ENCODE measurements around the gene FALEC.
A peak's percentile ranks its signal among the peaks of the same experiment; 100 is the strongest.

FALEC gene

GRCh38 chr1:150548324-150548631 lies 32.7 kb downstream of the FALEC start:
- peak overlapping the region; percentile 89 for H3K4me2 ChIP-seq (ENCODE audit: low read length)
- no peak overlapping the region for H4K8ac ChIP-seq (ENCODE audit: low read depth, low read length)
- H3K56ac ChIP-seq (ENCODE audit: low read length): peak overlapping the region; percentile 88
- H2BK5ac ChIP-seq (ENCODE audit: low read length): no peak overlapping the region
- H3K27me3 ChIP-seq (ENCODE audit: insufficient read depth, low read length, poor library complexity): no peaks in the 10 kb centered on the region
- H3K18ac ChIP-seq (ENCODE audit: low read length): peak overlapping the region; percentile 29
- H3K9ac ChIP-seq (ENCODE audit: low read length): peak overlapping the region; percentile 76
- no peaks in the 10 kb centered on the region for H3K4me1 ChIP-seq (ENCODE audit: control insufficient read depth, low read depth, low read length)
- H3K4ac ChIP-seq (ENCODE audit: low read depth, low read length): no peak overlapping the region
- H3K79me2 ChIP-seq (ENCODE audit: control insufficient read depth, insufficient read depth, low read length): no peaks in the 10 kb centered on the region
- no peak overlapping the region for H4K5ac ChIP-seq (ENCODE audit: low read length)
- H3K27ac ChIP-seq (ENCODE audit: low read depth, low read length): no peak overlapping the region
- H3K79me1 ChIP-seq (ENCODE audit: low read length): no peaks in the 10 kb centered on the region
- no peak for DNase-seq
- H3K4me3 ChIP-seq (ENCODE audit: low read length): no peak overlapping the region
- no peak overlapping the region for H2BK120ac ChIP-seq (ENCODE audit: low read depth, low read length)
- no peaks in the 10 kb centered on the region for H3K36me3 ChIP-seq (ENCODE audit: control insufficient read depth, insufficient read depth, low read length)
- H3K23ac ChIP-seq (ENCODE audit: low read length): no peak overlapping the region
- H2AK5ac ChIP-seq (ENCODE audit: low read length): no peak overlapping the region
- no peak overlapping the region for H2BK15ac ChIP-seq (replicated peaks; ENCODE audit: low read depth)
- WGBS (ENCODE audit: extremely low coverage, insufficient coverage, low lambda C conversion rate): no CpG with 5 or more reads among the region's 4 CpGs

GRCh38 chr1:150548632-150549495 lies 33.3 kb downstream of the FALEC start, which contains the start of gene ADAMTSL4:
Gene ADAMTSL4, plus strand, starts transcription at chr1:150549408. Its CDS starts 2,881 bp downstream, at chr1:150552289.
- H3K27ac ChIP-seq (ENCODE audit: low read depth, low read length): peak within 1 kb of the TSS; percentile 52
- H3K79me1 ChIP-seq (ENCODE audit: low read length): no peaks in the 10 kb centered on the region
- no peak within 1 kb of the TSS for H4K8ac ChIP-seq (ENCODE audit: low read depth, low read length)
- no peak within 1 kb of the TSS for H2BK5ac ChIP-seq (ENCODE audit: low read length)
- H3K27me3 ChIP-seq (ENCODE audit: insufficient read depth, low read length, poor library complexity): no peaks in the 10 kb centered on the region
- H3K23ac ChIP-seq (ENCODE audit: low read length): peak within 1 kb of the TSS; percentile 80
- peak within 1 kb of the TSS; percentile 88 for H3K56ac ChIP-seq (ENCODE audit: low read length)
- H3K9ac ChIP-seq (ENCODE audit: low read length): peak within 1 kb of the TSS; percentile 76
- no peak within 1 kb of the TSS for H3K4ac ChIP-seq (ENCODE audit: low read depth, low read length)
- H2AK5ac ChIP-seq (ENCODE audit: low read length): no peak within 1 kb of the TSS
- H4K5ac ChIP-seq (ENCODE audit: low read length): no peak within 1 kb of the TSS
- peak within 1 kb of the TSS; percentile 89 for H3K4me2 ChIP-seq (ENCODE audit: low read length)
- H2BK15ac ChIP-seq (replicated peaks; ENCODE audit: low read depth): no peak within 1 kb of the TSS
- no peaks in the 10 kb centered on the region for H3K4me1 ChIP-seq (ENCODE audit: control insufficient read depth, low read depth, low read length)
- no peaks in the 10 kb centered on the region for H3K36me3 ChIP-seq (ENCODE audit: control insufficient read depth, insufficient read depth, low read length)
- H3K18ac ChIP-seq (ENCODE audit: low read length): peak within 1 kb of the TSS; percentile 29
- DNase-seq: peak; percentile 88
- H2BK120ac ChIP-seq (ENCODE audit: low read depth, low read length): no peak within 1 kb of the TSS
- H3K4me3 ChIP-seq (ENCODE audit: low read length): no peak within 1 kb of the TSS
- no CpG with 5 or more reads among the region's 91 CpGs for WGBS (ENCODE audit: extremely low coverage, insufficient coverage, low lambda C conversion rate)
- no peaks in the 10 kb centered on the region for H3K79me2 ChIP-seq (ENCODE audit: control insufficient read depth, insufficient read depth, low read length)

- H3K4me1 ChIP-seq (ENCODE audit: control insufficient read depth, low read depth, low read length): no peaks in the 10 kb centered on the region
- no CpG with 5 or more reads among the region's 43 CpGs for WGBS (ENCODE audit: extremely low coverage, insufficient coverage, low lambda C conversion rate)
Measured at GRCh38 chr1:150549496-150550221, 34.1 kb downstream of the FALEC start.

GRCh38 chr1:150550222-150551050 lies 34.9 kb downstream of the FALEC start:
- H4K5ac ChIP-seq (ENCODE audit: low read length): no peak overlapping the region
- no peak overlapping the region for H3K4me3 ChIP-seq (ENCODE audit: low read length)
- H3K4ac ChIP-seq (ENCODE audit: low read depth, low read length): no peak overlapping the region
- no peaks in the 10 kb centered on the region for H3K4me1 ChIP-seq (ENCODE audit: control insufficient read depth, low read depth, low read length)
- no peaks in the 10 kb centered on the region for H3K27me3 ChIP-seq (ENCODE audit: insufficient read depth, low read length, poor library complexity)
- H2AK5ac ChIP-seq (ENCODE audit: low read length): no peak overlapping the region
- H3K9ac ChIP-seq (ENCODE audit: low read length): no peak overlapping the region
- no peaks in the 10 kb centered on the region for H3K79me1 ChIP-seq (ENCODE audit: low read length)
- H3K27ac ChIP-seq (ENCODE audit: low read depth, low read length): peak overlapping the region; percentile 23
- no peak overlapping the region for H4K8ac ChIP-seq (ENCODE audit: low read depth, low read length)
- peak overlapping the region; percentile 17 for H3K56ac ChIP-seq (ENCODE audit: low read length)
- H3K4me2 ChIP-seq (ENCODE audit: low read length): no peak overlapping the region
- H3K23ac ChIP-seq (ENCODE audit: low read length): peak overlapping the region; percentile 89
- no peak overlapping the region for H3K18ac ChIP-seq (ENCODE audit: low read length)
- H2BK15ac ChIP-seq (replicated peaks; ENCODE audit: low read depth): no peak overlapping the region
- no peaks in the 10 kb centered on the region for H3K36me3 ChIP-seq (ENCODE audit: control insufficient read depth, insufficient read depth, low read length)
- WGBS (ENCODE audit: extremely low coverage, insufficient coverage, low lambda C conversion rate): no CpG with 5 or more reads among the region's 22 CpGs
- no peak overlapping the region for H2BK120ac ChIP-seq (ENCODE audit: low read depth, low read length)
- no peaks in the 10 kb centered on the region for H3K79me2 ChIP-seq (ENCODE audit: control insufficient read depth, insufficient read depth, low read length)
- H2BK5ac ChIP-seq (ENCODE audit: low read length): no peak overlapping the region
- peak; percentile 68 for DNase-seq

More at GRCh38 chr1:150549496-150550221, 34.1 kb downstream of the FALEC start:
- H3K27me3 ChIP-seq (ENCODE audit: insufficient read depth, low read length, poor library complexity): no peaks in the 10 kb centered on the region
- H4K8ac ChIP-seq (ENCODE audit: low read depth, low read length): no peak overlapping the region
- no peaks in the 10 kb centered on the region for H3K79me2 ChIP-seq (ENCODE audit: control insufficient read depth, insufficient read depth, low read length)
- no peak overlapping the region for H2AK5ac ChIP-seq (ENCODE audit: low read length)
- no peak overlapping the region for H3K4me2 ChIP-seq (ENCODE audit: low read length)
- no peak overlapping the region for H3K4me3 ChIP-seq (ENCODE audit: low read length)
- no peaks in the 10 kb centered on the region for H3K79me1 ChIP-seq (ENCODE audit: low read length)
- peak overlapping the region; percentile 29 for H3K9ac ChIP-seq (ENCODE audit: low read length)
- peak; percentile 81 for DNase-seq
- no peak overlapping the region for H2BK120ac ChIP-seq (ENCODE audit: low read depth, low read length)
- no peaks in the 10 kb centered on the region for H3K36me3 ChIP-seq (ENCODE audit: control insufficient read depth, insufficient read depth, low read length)
- no peak overlapping the region for H3K4ac ChIP-seq (ENCODE audit: low read depth, low read length)
- no peak overlapping the region for H4K5ac ChIP-seq (ENCODE audit: low read length)
- H2BK5ac ChIP-seq (ENCODE audit: low read length): no peak overlapping the region
- H3K18ac ChIP-seq (ENCODE audit: low read length): peak overlapping the region; percentile 29
- no peak overlapping the region for H2BK15ac ChIP-seq (replicated peaks; ENCODE audit: low read depth)
- H3K56ac ChIP-seq (ENCODE audit: low read length): peak overlapping the region; percentile 56
- H3K23ac ChIP-seq (ENCODE audit: low read length): no peak overlapping the region
- peak overlapping the region; percentile 52 for H3K27ac ChIP-seq (ENCODE audit: low read depth, low read length)

- no peak overlapping the region for H2AK5ac ChIP-seq (ENCODE audit: low read length)
- H3K18ac ChIP-seq (ENCODE audit: low read length): no peak overlapping the region
- peak overlapping the region; percentile 23 for H3K27ac ChIP-seq (ENCODE audit: low read depth, low read length)
- H3K36me3 ChIP-seq (ENCODE audit: control insufficient read depth, insufficient read depth, low read length): no peaks in the 10 kb centered on the region
- no peak overlapping the region for H3K23ac ChIP-seq (ENCODE audit: low read length)
- H2BK15ac ChIP-seq (replicated peaks; ENCODE audit: low read depth): no peak overlapping the region
- H3K4me1 ChIP-seq (ENCODE audit: control insufficient read depth, low read depth, low read length): no peaks in the 10 kb centered on the region
- H2BK5ac ChIP-seq (ENCODE audit: low read length): no peak overlapping the region
- no peaks in the 10 kb centered on the region for H3K79me2 ChIP-seq (ENCODE audit: control insufficient read depth, insufficient read depth, low read length)
- no peak overlapping the region for H3K4me2 ChIP-seq (ENCODE audit: low read length)
- no peak overlapping the region for H3K4ac ChIP-seq (ENCODE audit: low read depth, low read length)
- no peak overlapping the region for H2BK120ac ChIP-seq (ENCODE audit: low read depth, low read length)
- H4K8ac ChIP-seq (ENCODE audit: low read depth, low read length): no peak overlapping the region
- H3K9ac ChIP-seq (ENCODE audit: low read length): no peak overlapping the region
- H3K27me3 ChIP-seq (ENCODE audit: insufficient read depth, low read length, poor library complexity): no peaks in the 10 kb centered on the region
- H3K4me3 ChIP-seq (ENCODE audit: low read length): no peak overlapping the region
- H3K79me1 ChIP-seq (ENCODE audit: low read length): no peaks in the 10 kb centered on the region
- DNase-seq: no peak
- no CpG with 5 or more reads among the region's 11 CpGs for WGBS (ENCODE audit: extremely low coverage, insufficient coverage, low lambda C conversion rate)
- H3K56ac ChIP-seq (ENCODE audit: low read length): no peak overlapping the region
- H4K5ac ChIP-seq (ENCODE audit: low read length): no peak overlapping the region
Measured at GRCh38 chr1:150551051-150551783, 35.7 kb downstream of the FALEC start.
